HG03571 (cell line): Measurements from ENCODE around the gene MAGEF1.
"Not testable (repeated sequence)": the region's sequence is repeated elsewhere in the genome, so short reads cannot be mapped to it uniquely, and the experiment has no call there.

Experiments
- ATAC-seq: cut with Tn5 transposase; IDR thresholded peaks from one replicate; pipeline ENCODE4 v1.9.1; 2021; ENCODE audit not compliant: unreplicated experiment

The MAGEF1 gene

GRCh38 chr3:184743248-184743647, 31.4 kb upstream of the MAGEF1 start:
- ATAC-seq: no peak

- ATAC-seq: no peak
Observed at GRCh38 chr3:184742676-184743135, 30.8 kb upstream of the MAGEF1 start.

GRCh38 chr3:184741798-184742675, 30.2 kb upstream of the MAGEF1 start:
- no peak for ATAC-seq

GRCh38 chr3:184741259-184741556, 29.3 kb upstream of the MAGEF1 start:
- no peak for ATAC-seq

GRCh38 chr3:184740509-184741258, 28.8 kb upstream of the MAGEF1 start:
- no peak for ATAC-seq

GRCh38 chr3:184739594-184740505, 28.0 kb upstream of the MAGEF1 start:
- no peak for ATAC-seq

GRCh38 chr3:184738982-184739381, 27.1 kb upstream of the MAGEF1 start:
- no peak for ATAC-seq

GRCh38 chr3:184738506-184738890, 26.6 kb upstream of the MAGEF1 start:
- ATAC-seq: no peak

GRCh38 chr3:184737641-184738505, 26.0 kb upstream of the MAGEF1 start:
- no peak for ATAC-seq

GRCh38 chr3:184737063-184737462, 25.2 kb upstream of the MAGEF1 start:
- no peak for ATAC-seq

GRCh38 chr3:184734903-184735701, 23.2 kb upstream of the MAGEF1 start:
- ATAC-seq: no peak

GRCh38 chr3:184733971-184734608, 22.2 kb upstream of the MAGEF1 start:
- ATAC-seq: no peak

- no peak for ATAC-seq
Observed at GRCh38 chr3:184733181-184733580, 21.3 kb upstream of the MAGEF1 start.

GRCh38 chr3:184731786-184732537, 20.1 kb upstream of the MAGEF1 start:
- ATAC-seq: no peak

GRCh38 chr3:184730924-184731323, 19.1 kb upstream of the MAGEF1 start:
- no peak for ATAC-seq

GRCh38 chr3:184729154-184729553, 17.3 kb upstream of the MAGEF1 start:
- not testable (repeated sequence) for ATAC-seq

- no peak for ATAC-seq
Observed at GRCh38 chr3:184728010-184728527, 16.2 kb upstream of the MAGEF1 start.
